Measurements from ENCODE around the gene HMG20B.

The HMG20B gene

GRCh38 chr19:3533563-3534216 is 39.1 kb upstream of the HMG20B start:
- Histone ChIP-seq H3K36me3 (replicated peaks; ENCODE audit: low read depth, low read length) (peaks cover 41% of the 10 kb centered on the region), H2AFZ (ENCODE audit: low read depth, low read length) (no peak overlapping the region), H3K4me2 (ENCODE audit: low read length) (no peak overlapping the region), H3K4me1 (ENCODE audit: low read length) (no peaks in the 10 kb centered on the region), H3K9me3 (ENCODE audit: insufficient read depth, low read length) (no peaks in the 10 kb centered on the region), H3K79me2 (ENCODE audit: low read length) (no peaks in the 10 kb centered on the region), H3K27me3 (ENCODE audit: low read depth, low read length) (no peaks in the 10 kb centered on the region), H3K27ac (ENCODE audit: low read length) (no peak overlapping the region), H3K4me3 (ENCODE audit: low read length) (no peak overlapping the region), H3K9ac (ENCODE audit: low read length) (no peak overlapping the region), H4K20me1 (ENCODE audit: insufficient read depth, low read length) (peaks cover 8% of the 10 kb centered on the region)
- TF ChIP-seq, protein P1, sequence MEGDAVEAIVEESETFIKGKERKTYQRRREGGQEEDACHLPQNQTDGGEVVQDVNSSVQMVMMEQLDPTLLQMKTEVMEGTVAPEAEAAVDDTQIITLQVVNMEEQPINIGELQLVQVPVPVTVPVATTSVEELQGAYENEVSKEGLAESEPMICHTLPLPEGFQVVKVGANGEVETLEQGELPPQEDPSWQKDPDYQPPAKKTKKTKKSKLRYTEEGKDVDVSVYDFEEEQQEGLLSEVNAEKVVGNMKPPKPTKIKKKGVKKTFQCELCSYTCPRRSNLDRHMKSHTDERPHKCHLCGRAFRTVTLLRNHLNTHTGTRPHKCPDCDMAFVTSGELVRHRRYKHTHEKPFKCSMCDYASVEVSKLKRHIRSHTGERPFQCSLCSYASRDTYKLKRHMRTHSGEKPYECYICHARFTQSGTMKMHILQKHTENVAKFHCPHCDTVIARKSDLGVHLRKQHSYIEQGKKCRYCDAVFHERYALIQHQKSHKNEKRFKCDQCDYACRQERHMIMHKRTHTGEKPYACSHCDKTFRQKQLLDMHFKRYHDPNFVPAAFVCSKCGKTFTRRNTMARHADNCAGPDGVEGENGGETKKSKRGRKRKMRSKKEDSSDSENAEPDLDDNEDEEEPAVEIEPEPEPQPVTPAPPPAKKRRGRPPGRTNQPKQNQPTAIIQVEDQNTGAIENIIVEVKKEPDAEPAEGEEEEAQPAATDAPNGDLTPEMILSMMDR (IDR thresholded peaks at IDR 0.05; ENCODE audit: low read depth, low read length): no peak
- no peak for TF ChIP-seq EZH2phosphoT487 (IDR thresholded peaks at IDR 0.05; ENCODE audit: low read depth)

- H3K36me3 ChIP-seq (replicated peaks; ENCODE audit: low read depth, low read length): peaks cover 44% of the 10 kb centered on the region
- no peak overlapping the region for H3K4me2 ChIP-seq (ENCODE audit: low read length)
- H3K27me3 ChIP-seq (ENCODE audit: low read depth, low read length): no peaks in the 10 kb centered on the region
- no peak overlapping the region for H3K4me3 ChIP-seq (ENCODE audit: low read length)
- no peak overlapping the region for H3K9ac ChIP-seq (ENCODE audit: low read length)
- no peak overlapping the region for H3K27ac ChIP-seq (ENCODE audit: low read length)
- peaks cover 12% of the 10 kb centered on the region for H4K20me1 ChIP-seq (ENCODE audit: insufficient read depth, low read length)
- H3K9me3 ChIP-seq (ENCODE audit: insufficient read depth, low read length): no peaks in the 10 kb centered on the region
- H2AFZ ChIP-seq (ENCODE audit: low read depth, low read length): no peak overlapping the region
- H3K79me2 ChIP-seq (ENCODE audit: low read length): no peaks in the 10 kb centered on the region
- no peaks in the 10 kb centered on the region for H3K4me1 ChIP-seq (ENCODE audit: low read length)
- TF ChIP-seq, protein P1 (IDR thresholded peaks at IDR 0.05; ENCODE audit: low read depth, low read length): no peak
- no peak for TF ChIP-seq EZH2phosphoT487 (IDR thresholded peaks at IDR 0.05; ENCODE audit: low read depth)
Measured at GRCh38 chr19:3534375-3535234, 38.1 kb upstream of the HMG20B start.

DNA sequence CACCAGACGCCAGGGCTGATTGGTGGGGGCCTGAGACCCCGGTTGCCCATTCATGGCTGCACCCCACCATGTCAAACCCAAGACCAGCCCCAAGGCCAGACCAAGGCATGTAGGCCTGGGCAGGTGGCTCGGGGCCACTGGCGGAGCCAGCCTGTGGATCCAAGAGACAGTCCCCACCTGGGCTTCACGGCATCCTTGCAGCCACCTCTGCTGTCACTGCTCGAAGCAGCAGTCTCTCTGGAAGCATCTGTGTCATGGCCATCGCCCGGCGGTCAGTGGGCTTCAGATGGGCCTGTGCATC is 37.6 kb upstream of the HMG20B start:
- Histone ChIP-seq H2AFZ (ENCODE audit: low read depth, low read length) (no peak overlapping the region), H3K4me1 (ENCODE audit: low read length) (no peaks in the 10 kb centered on the region), H4K20me1 (ENCODE audit: insufficient read depth, low read length) (peaks cover 12% of the 10 kb centered on the region), H3K79me2 (ENCODE audit: low read length) (no peaks in the 10 kb centered on the region), H3K27ac (ENCODE audit: low read length) (no peak overlapping the region), H3K4me2 (ENCODE audit: low read length) (no peak overlapping the region), H3K27me3 (ENCODE audit: low read depth, low read length) (no peaks in the 10 kb centered on the region), H3K9me3 (ENCODE audit: insufficient read depth, low read length) (no peaks in the 10 kb centered on the region), H3K36me3 (replicated peaks; ENCODE audit: low read depth, low read length) (peaks cover 47% of the 10 kb centered on the region), H3K4me3 (ENCODE audit: low read length) (no peak overlapping the region), H3K9ac (ENCODE audit: low read length) (no peak overlapping the region)
- TF ChIP-seq, protein P1 (IDR thresholded peaks at IDR 0.05; ENCODE audit: low read depth, low read length): no peak
- no peak for TF ChIP-seq EZH2phosphoT487 (IDR thresholded peaks at IDR 0.05; ENCODE audit: low read depth)

DNA sequence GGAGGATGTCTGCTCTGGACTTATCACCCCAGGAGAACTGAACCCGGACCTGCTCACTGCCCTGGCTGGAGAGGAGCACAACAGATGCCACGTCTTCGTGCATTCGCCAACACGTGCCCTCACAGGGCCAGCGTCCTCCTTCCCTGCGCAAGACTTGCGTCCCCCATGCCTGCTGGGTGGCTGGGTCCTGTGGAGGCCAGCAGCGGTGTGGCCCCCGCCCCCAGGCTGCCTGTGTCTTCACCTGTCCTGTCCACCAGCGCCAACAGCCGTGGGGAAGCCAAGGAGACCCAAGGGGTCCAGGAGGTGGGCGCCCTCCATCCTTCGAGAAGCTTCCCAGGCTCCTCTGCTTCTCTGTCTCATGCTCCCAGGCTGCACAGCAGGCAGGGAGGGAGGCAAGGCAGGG is 37.2 kb upstream of the HMG20B start:
- no peaks in the 10 kb centered on the region for H3K27me3 ChIP-seq (ENCODE audit: low read depth, low read length)
- no peaks in the 10 kb centered on the region for H3K9me3 ChIP-seq (ENCODE audit: insufficient read depth, low read length)
- no peaks in the 10 kb centered on the region for H3K4me1 ChIP-seq (ENCODE audit: low read length)
- no peaks in the 10 kb centered on the region for H3K79me2 ChIP-seq (ENCODE audit: low read length)
- no peak overlapping the region for H3K9ac ChIP-seq (ENCODE audit: low read length)
- no peak overlapping the region for H2AFZ ChIP-seq (ENCODE audit: low read depth, low read length)
- no peak for TF ChIP-seq EZH2phosphoT487 (IDR thresholded peaks at IDR 0.05; ENCODE audit: low read depth)
- TF ChIP-seq, protein P1 (IDR thresholded peaks at IDR 0.05; ENCODE audit: low read depth, low read length): no peak
- peaks cover 12% of the 10 kb centered on the region for H4K20me1 ChIP-seq (ENCODE audit: insufficient read depth, low read length)
- no peak overlapping the region for H3K4me2 ChIP-seq (ENCODE audit: low read length)
- H3K4me3 ChIP-seq (ENCODE audit: low read length): no peak overlapping the region
- H3K27ac ChIP-seq (ENCODE audit: low read length): no peak overlapping the region
- peaks cover 47% of the 10 kb centered on the region for H3K36me3 ChIP-seq (replicated peaks; ENCODE audit: low read depth, low read length)
